ENCODE measurements around the gene BMP6. TPM values are rescaled to one million over a fixed set of nuclear protein-coding genes. Genes with fewer than 3 reads are reported as not detected.

Gene BMP6
- polyA plus RNA-seq, 1 donor from 2014 or later, result 2.4 TPM

- no peak for TF ChIP-seq REST (IDR thresholded peaks at IDR 0.05; ENCODE audit: borderline replicate concordance)
Observed at GRCh38 chr6:7827142-7827541, 101.2 kb downstream of the BMP6 start (continued).

- TF ChIP-seq CTCF (IDR thresholded peaks at IDR 0.05; ENCODE audit: poor library complexity, severe bottlenecking), result no peak
- TF ChIP-seq REST (IDR thresholded peaks at IDR 0.05; ENCODE audit: borderline replicate concordance), result no peak
- TF ChIP-seq RAD21 (conservative IDR thresholded peaks at IDR 0.05), result no peak
- no peak for TF ChIP-seq MXI1 (conservative IDR thresholded peaks at IDR 0.05; ENCODE audit: poor library complexity, severe bottlenecking)
- TF ChIP-seq TAF1 (IDR thresholded peaks at IDR 0.05; ENCODE audit: low read depth), result no peak
- no peak for TF ChIP-seq EZH2 (IDR thresholded peaks at IDR 0.05; ENCODE audit: borderline replicate concordance, insufficient read depth, low read length, poor library complexity, severe bottlenecking)
- TF ChIP-seq EP300 (conservative IDR thresholded peaks at IDR 0.05; ENCODE audit: poor library complexity, severe bottlenecking), result no peak
- no peak for TF ChIP-seq SMC3 (conservative IDR thresholded peaks at IDR 0.05; ENCODE audit: poor library complexity)
- no peak for TF ChIP-seq POLR2AphosphoS5 (IDR thresholded peaks at IDR 0.05)
- Histone ChIP-seq H3K36me3 (ENCODE audit: insufficient read depth, low read length) (no peaks in the 10 kb centered on the region), H3K4me3 (ENCODE audit: low read length) (no peak overlapping the region), H3K9ac (ENCODE audit: low read length) (no peak overlapping the region), H3K79me2 (replicated peaks; ENCODE audit: insufficient read depth, low read length) (no peaks in the 10 kb centered on the region), H2AFZ (ENCODE audit: low read depth, low read length) (no peak overlapping the region), H3K9me3 (ENCODE audit: low read length) (no peaks in the 10 kb centered on the region), H3F3A (ENCODE audit: insufficient read depth, low read length, poor library complexity, severe bottlenecking) (no peaks in the 10 kb centered on the region), H3K4me2 (ENCODE audit: low read length) (no peak overlapping the region), H3K27me3 (ENCODE audit: insufficient read depth, low read depth, low read length) (no peaks in the 10 kb centered on the region), H3K9me2 (ENCODE audit: insufficient read depth, low read length) (no peaks in the 10 kb centered on the region), H3K27ac (ENCODE audit: low read length) (no peak overlapping the region), H4K20me1 (ENCODE audit: insufficient read depth) (no peaks in the 10 kb centered on the region)
Observed at GRCh38 chr6:7828124-7828523, 102.2 kb downstream of the BMP6 start.

Data from neural cell (in vitro differentiated cells).